Measurements from ENCODE around the gene PRRC2A. TPM values are rescaled to one million over a fixed set of nuclear protein-coding genes. Genes with fewer than 3 reads are reported as not detected.

Gene PRRC2A
- total RNA-seq, 1 donor from 2014 or later = 74.6 TPM

DNA sequence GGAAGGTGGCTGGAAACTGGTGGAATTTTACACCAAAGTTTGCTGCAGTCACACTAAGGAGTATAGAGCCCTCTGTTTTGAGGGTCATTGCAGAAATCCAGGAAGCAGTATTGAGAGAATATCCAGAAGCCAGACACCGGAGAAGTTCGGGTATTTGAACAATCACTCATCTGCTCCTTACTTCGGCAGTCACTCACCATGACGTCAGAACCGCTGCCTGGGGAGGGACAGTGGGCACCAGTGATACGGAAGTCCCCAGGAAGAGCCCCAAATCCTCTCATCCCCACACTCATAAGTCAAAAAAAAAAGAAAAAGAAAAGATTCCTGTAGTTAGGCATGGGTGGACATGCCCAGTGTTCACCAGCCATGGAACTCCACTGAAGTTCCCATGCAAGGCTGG, 56.4 kb downstream of the PRRC2A start:
- Histone ChIP-seq H3K27ac (no peak overlapping the region), H3K4me3 (no peak overlapping the region), H3K27me3 (no peaks in the 10 kb centered on the region), H3K9me3 (no peaks in the 10 kb centered on the region), H3K4me1 (peaks cover 15% of the 10 kb centered on the region), H3K36me3 (peaks cover 3 to 16% of the 10 kb centered on the region in 2 donors)
- intact Hi-C loops (cut with DNase I) = loop anchor here (10.0 kb wide), 1 partner anchor 278 kb away; the partner anchor contains the start of genes NELFE and SKIC2
- DNase-seq (ENCODE audit: extremely low spot score in 2 of 2) = no peak
- TF ChIP-seq, protein P1, sequence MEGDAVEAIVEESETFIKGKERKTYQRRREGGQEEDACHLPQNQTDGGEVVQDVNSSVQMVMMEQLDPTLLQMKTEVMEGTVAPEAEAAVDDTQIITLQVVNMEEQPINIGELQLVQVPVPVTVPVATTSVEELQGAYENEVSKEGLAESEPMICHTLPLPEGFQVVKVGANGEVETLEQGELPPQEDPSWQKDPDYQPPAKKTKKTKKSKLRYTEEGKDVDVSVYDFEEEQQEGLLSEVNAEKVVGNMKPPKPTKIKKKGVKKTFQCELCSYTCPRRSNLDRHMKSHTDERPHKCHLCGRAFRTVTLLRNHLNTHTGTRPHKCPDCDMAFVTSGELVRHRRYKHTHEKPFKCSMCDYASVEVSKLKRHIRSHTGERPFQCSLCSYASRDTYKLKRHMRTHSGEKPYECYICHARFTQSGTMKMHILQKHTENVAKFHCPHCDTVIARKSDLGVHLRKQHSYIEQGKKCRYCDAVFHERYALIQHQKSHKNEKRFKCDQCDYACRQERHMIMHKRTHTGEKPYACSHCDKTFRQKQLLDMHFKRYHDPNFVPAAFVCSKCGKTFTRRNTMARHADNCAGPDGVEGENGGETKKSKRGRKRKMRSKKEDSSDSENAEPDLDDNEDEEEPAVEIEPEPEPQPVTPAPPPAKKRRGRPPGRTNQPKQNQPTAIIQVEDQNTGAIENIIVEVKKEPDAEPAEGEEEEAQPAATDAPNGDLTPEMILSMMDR (IDR thresholded peaks at IDR 0.05) = no peak
- TF ChIP-seq POLR2AphosphoS5 (IDR thresholded peaks at IDR 0.05; ENCODE audit: insufficient read depth in 1 of 2, low read depth in 1 of 2) (no peak), POLR2A (IDR thresholded peaks at IDR 0.05) (no peak)

DNA sequence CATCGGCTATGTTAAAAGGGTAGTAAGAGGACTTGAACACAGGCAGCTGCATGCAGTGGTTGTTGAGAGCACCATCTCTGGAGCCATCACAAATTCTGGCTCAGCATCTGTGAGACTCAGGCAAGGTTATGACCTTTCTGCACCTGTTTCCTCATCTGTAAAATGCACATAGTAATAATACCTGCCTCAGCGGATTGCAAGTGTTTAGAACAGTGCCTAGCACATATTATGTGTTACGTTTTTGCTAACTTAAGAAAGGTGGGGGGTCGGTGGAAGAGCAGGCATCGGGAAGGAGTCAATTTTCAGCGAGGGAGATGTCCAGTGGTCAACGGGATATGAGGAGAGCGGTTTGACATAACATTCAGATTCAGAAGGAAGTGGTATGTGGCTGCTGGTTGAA, 57.4 kb downstream of the PRRC2A start:
- no peak for TF ChIP-seq POLR2A (IDR thresholded peaks at IDR 0.05)
- no peak for TF ChIP-seq POLR2AphosphoS5 (IDR thresholded peaks at IDR 0.05; ENCODE audit: insufficient read depth in 1 of 2, low read depth in 1 of 2)
- TF ChIP-seq, protein P1 (IDR thresholded peaks at IDR 0.05) = no peak
- intact Hi-C loops (cut with DNase I) = loop anchor here (10.0 kb wide), 1 partner anchor 277 kb away; the partner anchor contains the start of genes NELFE and SKIC2
- no peak overlapping the region for H3K27ac ChIP-seq

DNA sequence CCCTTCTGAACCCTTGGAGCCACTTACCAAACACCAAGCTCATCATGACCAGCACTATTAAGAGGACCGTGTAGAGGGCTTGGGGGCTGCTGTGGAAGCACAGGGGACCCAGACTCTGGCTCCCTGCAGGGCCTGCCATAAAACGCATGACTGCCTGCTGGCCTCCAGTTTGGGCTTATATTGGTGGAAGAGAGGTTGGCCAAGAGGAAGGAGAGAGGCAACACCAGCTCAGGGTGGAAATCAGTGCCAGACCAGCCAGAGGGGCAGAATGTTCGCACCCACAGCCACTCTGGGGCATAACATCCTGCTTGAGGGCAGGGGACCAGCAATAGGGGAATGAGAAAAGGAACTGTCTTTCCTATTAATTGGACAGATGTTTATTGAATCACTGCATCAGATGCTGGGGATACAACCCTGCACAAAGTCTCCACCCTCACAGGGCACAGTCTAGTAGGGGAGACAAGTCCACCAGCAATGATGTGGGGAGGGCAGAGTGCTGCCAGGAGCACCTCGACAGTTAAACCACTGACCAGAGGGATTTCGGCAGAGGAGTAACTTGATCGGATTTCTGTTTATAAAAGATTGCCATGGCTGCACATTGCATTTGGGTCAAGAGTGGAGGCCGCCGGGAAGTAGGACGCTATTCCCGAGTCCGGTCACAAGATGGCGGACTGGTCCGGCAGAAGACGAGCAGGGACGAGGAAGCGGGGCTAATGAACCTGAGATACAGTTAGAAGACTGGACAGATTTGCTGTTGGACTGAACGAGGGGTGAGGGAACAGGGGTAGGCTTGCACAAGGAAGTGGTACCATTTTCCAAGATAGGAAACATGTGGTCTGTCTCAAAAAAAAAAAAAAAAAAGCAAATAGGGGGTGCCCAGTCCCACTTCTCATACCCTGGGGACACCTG, 60.0 kb downstream of the PRRC2A start, which contains the start of gene LY6G5C:
TSS of gene LY6G5C (minus strand) at position 842 of the 909 bp plus-strand sequence. CDS start at position 148, 694 bp downstream.
- DNase-seq (ENCODE audit: extremely low spot score in 2 of 2) = peak in 1 of 2 donors; percentile 96
- Histone ChIP-seq H3K27me3 (no peaks in the 10 kb centered on the region), H3K9me3 (no peaks in the 10 kb centered on the region), H3K4me3 (peak within 1 kb of the TSS; percentile 55 to 59), H3K27ac (peak within 1 kb of the TSS; percentile 92), H3K4me1 (peaks cover 25% of the 10 kb centered on the region), H3K36me3 (no peaks in the 10 kb centered on the region)
- intact Hi-C loops (cut with DNase I) = loop anchor here (5.0 to 10.0 kb wide), 2 partner anchors 54 to 152 kb away; partner anchors contain the start of gene CLIC1
- TF ChIP-seq, protein P1 (IDR thresholded peaks at IDR 0.05) = peak; percentile 50 to 69 (median 69)
- TF ChIP-seq POLR2AphosphoS5 (IDR thresholded peaks at IDR 0.05; ENCODE audit: insufficient read depth in 1 of 2, low read depth in 1 of 2) (peak; percentile 60 to 61), POLR2A (IDR thresholded peaks at IDR 0.05) (no peak)

More for the DNA sequence above, 57.4 kb downstream of the PRRC2A start:
- Histone ChIP-seq H3K9me3 (no peaks in the 10 kb centered on the region), H3K4me3 (no peak overlapping the region), H3K27me3 (no peaks in the 10 kb centered on the region), H3K36me3 (peaks cover 0 to 5% of the 10 kb centered on the region in 2 donors), H3K4me1 (peaks cover 19% of the 10 kb centered on the region)
- no peak for DNase-seq (ENCODE audit: extremely low spot score in 2 of 2)

DNA sequence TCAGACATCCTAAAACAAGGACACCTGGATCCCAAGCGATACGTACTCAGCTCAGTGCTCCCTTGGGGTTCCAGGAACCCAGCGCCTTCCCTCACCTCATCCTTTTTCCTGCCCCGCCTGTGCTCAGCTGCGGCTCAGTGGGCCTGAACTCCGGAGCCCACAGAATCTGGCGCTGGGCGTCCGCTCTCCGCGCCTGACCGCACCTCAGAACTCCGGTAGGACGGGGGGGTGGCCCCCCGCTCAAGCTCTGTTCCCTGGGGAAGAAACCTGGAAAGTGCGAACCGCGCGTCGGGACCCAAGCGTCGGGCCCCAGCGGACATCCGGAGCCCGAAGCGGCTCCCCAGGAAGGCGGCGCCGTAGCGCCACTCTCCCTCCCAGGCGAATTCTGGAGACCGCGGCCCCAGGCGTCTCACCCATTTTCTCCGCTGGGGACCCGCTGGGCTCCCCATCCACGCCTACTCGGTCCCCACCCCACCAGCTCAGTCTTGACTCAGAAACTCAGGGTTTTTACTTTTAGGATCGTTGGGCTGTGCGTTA, 60.7 kb downstream of the PRRC2A start:
- peak overlapping the region; percentile 92 for H3K27ac ChIP-seq
- H3K36me3 ChIP-seq = no peaks in the 10 kb centered on the region
- peak overlapping the region; percentile 55 to 59 for H3K4me3 ChIP-seq
- peaks cover 25% of the 10 kb centered on the region for H3K4me1 ChIP-seq
- H3K9me3 ChIP-seq = no peaks in the 10 kb centered on the region
- no peaks in the 10 kb centered on the region for H3K27me3 ChIP-seq
- intact Hi-C loops (cut with DNase I) = loop anchor here (5.0 to 10.0 kb wide), 2 partner anchors 54 to 151 kb away; partner anchors contain the start of gene CLIC1
- TF ChIP-seq, protein P1 (IDR thresholded peaks at IDR 0.05) = peak in 1 of 3 experiments; percentile 12
- TF ChIP-seq POLR2A (IDR thresholded peaks at IDR 0.05) = no peak
- TF ChIP-seq POLR2AphosphoS5 (IDR thresholded peaks at IDR 0.05; ENCODE audit: insufficient read depth in 1 of 2, low read depth in 1 of 2) = peak; percentile 4 to 59
- no peak for DNase-seq (ENCODE audit: extremely low spot score in 2 of 2)
